IMR-90 (cell line): ENCODE measurements around the gene GGN. TPM values are rescaled to one million over a fixed set of nuclear protein-coding genes. Genes with fewer than 3 reads are reported as not detected.

Source experiments
- ATAC-seq: fragments of 200-7000 bp; cut with Tn5 transposase; 2 replicates; pipeline ENCODE4 v1.9.1; 2020; ENCODE audit warnings: low read depth, mild to moderate bottlenecking, moderate library complexity
- BruUV-seq: library from RNA; stranded (reverse); fragments of 400-500 nt; replicated peaks from 2 replicates; lab custom pipeline; 2021; lab: Mats Ljungman, UMichigan
- CTCF ChIA-PET: fragments of 300-600 bp; formaldehyde crosslinking; extraction: SDS; loops from one replicate; lab custom pipeline; 2021; ENCODE audit warnings: antibody characterized with exemption; lab: Yijun Ruan, JAX
- POLR2A ChIA-PET: fragments of 300-600 bp; sonication (Branson Sonifier 250); formaldehyde crosslinking; loops from one replicate; lab custom pipeline; 2022; ENCODE audit warnings: antibody characterized with exemption; ENCODE audit not compliant: unreplicated experiment; lab: Charles Lee
- DNase-seq: peaks from one replicate; pipeline ENCODE4 v3.0.0; 2013
- H2AFZ ChIP-seq: replicated peaks from 2 replicates; pipeline ENCODE3; 2013; ENCODE audit warnings: low read length, mild to moderate bottlenecking; ENCODE audit not compliant: poor library complexity
- H2AK5ac ChIP-seq: 2 replicates; pipeline ENCODE4 v1.6.1; 2013; ENCODE audit warnings: low read depth, low read length, inconsistent platforms
- H2AK9ac ChIP-seq: replicated peaks from 2 replicates; pipeline ENCODE3; 2013; ENCODE audit warnings: mild to moderate bottlenecking, low read depth, low read length, moderate library complexity; ENCODE audit not compliant: poor library complexity
- H2BK120ac ChIP-seq: 2 replicates; pipeline ENCODE4 v1.6.1; 2013; ENCODE audit warnings: low read depth, low read length, inconsistent platforms
- H2BK15ac ChIP-seq: 3 replicates; pipeline ENCODE4 v1.6.1; 2013; ENCODE audit warnings: low read depth, low read length, inconsistent platforms
- H2BK20ac ChIP-seq: 2 replicates; pipeline ENCODE4 v1.6.1; 2013; ENCODE audit warnings: low read depth, mild to moderate bottlenecking, inconsistent platforms, low read length, moderate library complexity
- H2BK5ac ChIP-seq: 2 replicates; pipeline ENCODE4 v1.6.1; 2013; ENCODE audit warnings: mild to moderate bottlenecking, low read depth, low read length, inconsistent platforms; ENCODE audit not compliant: poor library complexity, severe bottlenecking
- H3K14ac ChIP-seq: replicated peaks from 2 replicates; pipeline ENCODE4 v1.6.1; 2013; ENCODE audit warnings: low read depth, low read length, inconsistent platforms
- H3K18ac ChIP-seq: 2 replicates; pipeline ENCODE4 v1.6.1; 2013; ENCODE audit warnings: low read depth, low read length, control low read depth
- H3K23ac ChIP-seq: 2 replicates; pipeline ENCODE4 v1.6.1; 2013; ENCODE audit warnings: low read depth, low read length, inconsistent platforms
- H3K27ac ChIP-seq: 2 replicates; pipeline ENCODE4 v1.5.1; 2013; ENCODE audit warnings: mild to moderate bottlenecking, control low read depth, low read length; ENCODE audit not compliant: insufficient read depth
- H3K27me3 ChIP-seq: 2 replicates; pipeline ENCODE4 v1.6.1; 2013; ENCODE audit warnings: low read length; ENCODE audit not compliant: control insufficient read depth, insufficient read depth
- H3K36me3 ChIP-seq: 2 replicates; pipeline ENCODE4 v1.6.1; 2013; ENCODE audit warnings: low read length, mixed read lengths; ENCODE audit not compliant: control insufficient read depth, insufficient read depth
- H3K4ac ChIP-seq: 2 replicates; pipeline ENCODE4 v1.6.1; 2013; ENCODE audit warnings: low read depth, low read length, inconsistent platforms
- H3K4me1 ChIP-seq: 2 replicates; pipeline ENCODE4 v1.6.1; 2013; ENCODE audit warnings: low read length, mixed read lengths; ENCODE audit not compliant: control insufficient read depth, insufficient read depth
- H3K4me2 ChIP-seq: 2 replicates; pipeline ENCODE4 v1.6.1; 2013; ENCODE audit warnings: low read depth, mild to moderate bottlenecking, control low read depth, low read length, moderate library complexity
- H3K4me3 ChIP-seq: 2 replicates; pipeline ENCODE4 v1.5.1; 2013; ENCODE audit warnings: low read depth, mild to moderate bottlenecking, control low read depth, low read length, moderate library complexity; ENCODE audit not compliant: insufficient read depth
- H3K56ac ChIP-seq: 2 replicates; pipeline ENCODE4 v1.6.1; 2013; ENCODE audit warnings: low read length, inconsistent platforms; ENCODE audit not compliant: insufficient read depth; ENCODE audit errors: extremely low read depth
- H3K79me1 ChIP-seq, 2 experiments: 2 replicates each; pipeline ENCODE4 v1.6.1; 2013; ENCODE audit warnings: low read length in 2 of 2, inconsistent platforms in 1 of 2, low read depth in 1 of 2
- H3K9ac ChIP-seq: 2 replicates; pipeline ENCODE4 v1.6.1; 2013; ENCODE audit warnings: low read depth, low read length, control low read depth
- H3K9me1 ChIP-seq: 2 replicates; pipeline ENCODE4 v1.6.1; 2013; ENCODE audit warnings: low read length, inconsistent platforms; ENCODE audit not compliant: insufficient read depth
- H3K9me3 ChIP-seq: 2 replicates; pipeline ENCODE4 v1.6.1; 2013; ENCODE audit warnings: low read length; ENCODE audit not compliant: control insufficient read depth, insufficient read depth
- H4K20me1 ChIP-seq: 2 replicates; pipeline ENCODE4 v1.6.1; 2013; ENCODE audit warnings: low read length, inconsistent platforms; ENCODE audit not compliant: insufficient read depth
- H4K5ac ChIP-seq: 2 replicates; pipeline ENCODE4 v1.6.1; 2013; ENCODE audit warnings: mild to moderate bottlenecking, low read depth, low read length, control low read depth
- H4K8ac ChIP-seq, 2 experiments: 2 replicates each; pipeline ENCODE4 v1.6.1; 2013; ENCODE audit warnings: low read depth in 2 of 2, low read length in 2 of 2, control low read depth in 1 of 2, inconsistent platforms in 1 of 2
- H4K91ac ChIP-seq: 2 replicates; pipeline ENCODE4 v1.6.1; 2013; ENCODE audit warnings: low read depth, low read length, inconsistent platforms; ENCODE audit not compliant: insufficient read depth
- CEBPB ChIP-seq: IDR thresholded peaks from 2 replicates; pipeline ENCODE4 v1.6.1; 2012; ENCODE audit warnings: low read depth, low read length, improper control_type of control experiment
- MXI1 ChIP-seq: IDR thresholded peaks from 2 replicates; pipeline ENCODE4 v1.6.1; 2012; ENCODE audit warnings: low read depth, mild to moderate bottlenecking, low read length, moderate library complexity, borderline replicate concordance
- WGBS, 2 experiments: methylation state at CpG; one replicate each; pipeline versions ENCODE4 v1.1.5 to v1.1.7; 2013; ENCODE audit warnings: missing lambda C conversion rate in 2 of 2; ENCODE audit not compliant: insufficient read length in 1 of 2; ENCODE audit errors: extremely low coverage in 2 of 2; 5-methylcytosine and 5-hydroxymethylcytosine counted together
- dilution Hi-C: fragments of 300-500 bp; cut with HindIII; formaldehyde crosslinking; loops from one replicate; pipeline ENCODE4 v1.14.3; 2018; ENCODE audit warnings: low sequenced_read_pairs; ENCODE audit not compliant: unreplicated experiment
- in situ Hi-C: fragments of 300-500 bp; cut with MboI; formaldehyde crosslinking; loops from 3 replicates; pipeline ENCODE4 v1.14.3; 2019; ENCODE audit warnings: low sequenced_read_pairs, inconsistent platforms, mixed read lengths
- intact Hi-C: fragments of 100-400 bp; cut with micrococcal nuclease; formaldehyde crosslinking; loops from 2 replicates; pipeline ENCODE4 v1.10.0; 2022
- polyA plus RNA-seq, 3 experiments: library from polyadenylated mRNA; depleted of rRNA; stranded (reverse); fragments of >200 nt; gene quantifications; 2 replicates each; pipeline ENCODE4 v1.2.3, GENCODE V29; 2012; ENCODE audit warnings: low replicate concordance in 1 of 3
- total RNA-seq: library from RNA; depleted of rRNA; stranded (reverse); fragments of >200 nt; gene quantifications from 2 replicates; pipeline ENCODE4 v1.2.3, GENCODE V29; 2012

GGN gene
- total and polyA plus RNA-seq, 2 of the 4 experiments (the other 2 are of a cell fraction), result under 0.01 to 0.65 TPM

DNA sequence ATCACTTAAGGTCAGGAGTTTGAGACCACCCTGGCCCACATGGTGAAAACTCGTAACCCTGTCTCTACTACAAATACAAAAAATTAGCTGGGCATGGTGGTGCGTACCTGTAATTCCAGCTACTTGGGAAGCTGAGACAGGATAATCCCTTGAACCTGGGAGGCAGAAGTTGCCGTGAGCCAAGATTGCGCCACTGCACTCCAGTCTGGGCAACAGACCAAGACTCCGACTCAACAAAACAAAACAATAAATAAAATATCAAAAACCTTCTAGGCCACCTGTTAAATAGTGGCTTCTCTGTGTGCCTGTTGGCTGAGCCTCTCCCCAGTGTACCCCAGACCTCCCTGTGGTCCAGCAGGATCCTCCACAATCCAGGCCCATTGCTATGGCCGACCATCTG, 16.8 kb downstream of the GGN start:
- BruUV-seq, result no TSS peak
- H2AK5ac ChIP-seq, result no peak overlapping the region
- ATAC-seq (no peak), DNase-seq (no peak)
- 67% methylated on average over 2 of the region's 6 CpGs; no CpG with 5 or more reads in 1 of the 2 experiments for WGBS, 2 experiments
- POLR2A ChIA-PET, result no interaction called here
- H3K9me3 ChIP-seq, result no peaks in the 10 kb centered on the region
- dilution Hi-C loops (no loop called here), in situ Hi-C loops (no loop called here), intact Hi-C loops (no loop called here)
- H3K27ac ChIP-seq, result no peak overlapping the region
- TF ChIP-seq CEBPB, result peak; percentile 53
- no peak for TF ChIP-seq MXI1
- H3K4me1 ChIP-seq, result peaks cover under 1% of the 10 kb centered on the region; the same call in 1 of the 2 replicates
- H2AFZ ChIP-seq, result no peak overlapping the region
- no peak overlapping the region for H2BK20ac ChIP-seq
- H3K79me1 ChIP-seq, result peaks cover 4 to 14% of the 10 kb centered on the region in 2 experiments; a peak in 3 of 4 replicates
- H2BK120ac ChIP-seq, result no peak overlapping the region
- H3K23ac ChIP-seq, result no peak overlapping the region
- H2BK5ac ChIP-seq, result no peak overlapping the region
- no peak overlapping the region for H3K14ac ChIP-seq
- H3K9ac ChIP-seq, result no peak overlapping the region
- no peak overlapping the region for H3K56ac ChIP-seq
- no peak overlapping the region for H2AK9ac ChIP-seq
- H4K5ac ChIP-seq, result no peak overlapping the region
- no peak overlapping the region for H3K18ac ChIP-seq
- no peak overlapping the region for H3K4me3 ChIP-seq
- CTCF ChIA-PET, result no interaction called here
- peaks cover 23% of the 10 kb centered on the region for H3K27me3 ChIP-seq
- no peak overlapping the region for H3K4me2 ChIP-seq
- no peak overlapping the region for H4K8ac ChIP-seq
- H2BK15ac ChIP-seq, result no peak overlapping the region
- peaks cover under 1% of the 10 kb centered on the region; the same call in 1 of the 2 replicates for H3K36me3 ChIP-seq
- no peak overlapping the region for H3K4ac ChIP-seq
- H4K91ac ChIP-seq, result no peak overlapping the region
- H3K9me1 ChIP-seq, result peaks cover 5% of the 10 kb centered on the region
- peaks cover 10% of the 10 kb centered on the region for H4K20me1 ChIP-seq
